Body of pancreas (tissue), 4 donors: ENCODE measurements around the gene DNAJC7. TPM values are rescaled to one million over a fixed set of nuclear protein-coding genes. Genes with fewer than 3 reads are reported as not detected.

Experiments used
- ATAC-seq: fragments of 150-250 bp; one replicate; pipeline ENCODE4 v1.9.1; 2016
- DNase-seq, 4 donors: peaks; one replicate each; pipeline ENCODE4 v3.0.0-alpha.2; 2019
- H3K27ac ChIP-seq, 4 donors: fragments of 200-600 bp; sonication (generic); 1 replicate in 3 of 4; 2 replicates in 1 of 4; pipeline versions ENCODE4 v1.5.1 to v1.6.1; 2016 to 2019; ENCODE audit warnings: mild to moderate bottlenecking in 1 of 4, mixed read lengths in 1 of 4, moderate library complexity in 1 of 4
- H3K27me3 ChIP-seq, 2 donors: fragments of 200-600 bp; sonication (generic); one replicate each; pipeline ENCODE4 v1.6.0; 2016; ENCODE audit warnings: mild to moderate bottlenecking in 1 of 2
- H3K36me3 ChIP-seq, 2 donors: fragments of 200-600 bp; sonication (generic); replicated peaks in 1 of 2; 2 replicates each; pipeline ENCODE4 v1.5.1; 2016; ENCODE audit warnings: low read depth in 2 of 2; ENCODE audit not compliant: insufficient read depth in 1 of 2
- H3K4me1 ChIP-seq: fragments of 200-600 bp; sonication (generic); one replicate; pipeline ENCODE4 v1.6.0; 2016
- H3K4me3 ChIP-seq, 2 donors: fragments of 200-600 bp; sonication (generic); 1 replicate in 1 of 2; 2 replicates in 1 of 2; pipeline ENCODE4 v1.5.1; 2016 to 2019
- H3K9me3 ChIP-seq, 3 donors: fragments of 200-600 bp; sonication (generic); 1 replicate in 2 of 3; 2 replicates in 1 of 3; pipeline ENCODE4 v1.5.1; 2016
- CTCF ChIP-seq, 7 experiments: fragments of 450-650 bp in 4 of 7; fragments of 200-600 bp in 3 of 7; sonication (generic) in 3 of 7; IDR thresholded peaks; one replicate each; pipeline ENCODE4 v1.5.1; 2016 to 2019; ENCODE audit warnings: antibody characterized with exemption in 7 of 7
- POLR2A ChIP-seq, 3 donors: fragments of 450-650 bp; IDR thresholded peaks; one replicate each; pipeline ENCODE4 v1.6.1; 2016; ENCODE audit warnings: antibody characterized with exemption in 3 of 3, mild to moderate bottlenecking in 2 of 3
- WGBS, 2 donors: methylation state at CpG; one replicate each; pipeline ENCODE4 v1.1.5; 2017; 5-methylcytosine and 5-hydroxymethylcytosine counted together
- intact Hi-C: fragments of 100-400 bp; cut with DNase I; formaldehyde crosslinking; loops from one replicate; pipeline ENCODE4 v1.15.1; 2023
- total RNA-seq, 2 donors: library from RNA; depleted of rRNA; stranded (reverse); fragments of >200 nt; gene quantifications; one replicate each; pipeline ENCODE4 v1.1.0, GENCODE V29; 2016

DNAJC7 gene
- total RNA-seq, 2 donors from 2014 or later: 32.4 to 43.5 TPM

- ATAC-seq: peak; percentile 90
- intact Hi-C loops: no loop called here
Measured at GRCh38 chr17:42042598-42043319, 25.5 kb upstream of the DNAJC7 start.

GRCh38 chr17:42041619-42042018 is 24.4 kb upstream of the DNAJC7 start:
- DNase-seq: no peak
- no peak overlapping the region for H3K4me3 ChIP-seq
- intact Hi-C loops: no loop called here
- H3K27ac ChIP-seq: no peak overlapping the region
- H3K4me1 ChIP-seq: peaks cover 15% of the 10 kb centered on the region
- no peaks in the 10 kb centered on the region for H3K9me3 ChIP-seq
- ATAC-seq: no peak
- no peaks in the 10 kb centered on the region for H3K36me3 ChIP-seq
- no peaks in the 10 kb centered on the region for H3K27me3 ChIP-seq
- TF ChIP-seq POLR2A (IDR thresholded peaks at IDR 0.05) (no peak), CTCF (IDR thresholded peaks at IDR 0.05) (no peak)

More at GRCh38 chr17:42042598-42043319, 25.5 kb upstream of the DNAJC7 start:
- peaks cover 15% of the 10 kb centered on the region for H3K4me1 ChIP-seq
- H3K36me3 ChIP-seq: no peaks in the 10 kb centered on the region
- peak; percentile 69 to 86 (median 83) for DNase-seq
- no peaks in the 10 kb centered on the region for H3K9me3 ChIP-seq
- TF ChIP-seq CTCF (IDR thresholded peaks at IDR 0.05) (no peak), POLR2A (IDR thresholded peaks at IDR 0.05) (no peak)
- H3K4me3 ChIP-seq: no peak overlapping the region
- 81 to 86% methylated on average over 14 to 20 of the region's 20 CpGs for WGBS, 2 donors
- H3K27me3 ChIP-seq: no peaks in the 10 kb centered on the region
- peak overlapping the region in 2 of 4 donors; percentile 3 to 37 for H3K27ac ChIP-seq

- 95% methylated on average over 3 to 10 of the region's 10 CpGs for WGBS, 2 donors
- H3K27me3 ChIP-seq: no peaks in the 10 kb centered on the region
- H3K4me3 ChIP-seq: no peak overlapping the region
- no peaks in the 10 kb centered on the region for H3K36me3 ChIP-seq
- no peak for DNase-seq
- H3K27ac ChIP-seq: no peak overlapping the region
- ATAC-seq: no peak
- H3K9me3 ChIP-seq: no peaks in the 10 kb centered on the region
- peaks cover 15% of the 10 kb centered on the region for H3K4me1 ChIP-seq
- no peak for TF ChIP-seq POLR2A (IDR thresholded peaks at IDR 0.05)
- no peak for TF ChIP-seq CTCF (IDR thresholded peaks at IDR 0.05)
- intact Hi-C loops: no loop called here
Measured at GRCh38 chr17:42040818-42041217, 23.6 kb upstream of the DNAJC7 start.

- no peak overlapping the region for H3K27ac ChIP-seq
- WGBS, 2 donors: 72 to 82% methylated on average over 22 to 66 of the region's 77 CpGs
- DNase-seq (no peak), ATAC-seq (no peak)
- intact Hi-C loops: no loop called here
- H3K4me3 ChIP-seq: no peak overlapping the region
- TF ChIP-seq POLR2A (IDR thresholded peaks at IDR 0.05) (no peak), CTCF (IDR thresholded peaks at IDR 0.05) (no peak)
- no peaks in the 10 kb centered on the region for H3K36me3 ChIP-seq
- H3K27me3 ChIP-seq: no peaks in the 10 kb centered on the region
- H3K9me3 ChIP-seq: no peaks in the 10 kb centered on the region
- H3K4me1 ChIP-seq: peaks cover 15% of the 10 kb centered on the region
Measured at GRCh38 chr17:42039794-42040763, 22.8 kb upstream of the DNAJC7 start.
